Psoas muscle (tissue), 8 donors: ENCODE measurements around the gene PTPN1. TPM values are rescaled to one million over a fixed set of nuclear protein-coding genes. Genes with fewer than 3 reads are reported as not detected.

ENCODE experiments used
- ATAC-seq, 4 donors: fragments of 200-7000 bp; cut with Tn5 transposase; one replicate each; pipeline ENCODE4 v1.9.1; 2020; ENCODE audit warnings: moderate library complexity in 3 of 4, mild to moderate bottlenecking in 2 of 4
- DNase-seq, 2 donors: peaks; one replicate each; pipeline ENCODE4 v3.0.0-alpha.2; 2020
- H3K27ac ChIP-seq: fragments of 200-600 bp; one replicate; pipeline ENCODE4 v1.8.0; 2022
- H3K27me3 ChIP-seq, 3 donors: fragments of 200-600 bp in 1 of 3; one replicate each; pipeline versions ENCODE4 v1.6.1 to v1.8.0; 2013 to 2022; ENCODE audit warnings: low read length in 2 of 3, mild to moderate bottlenecking in 2 of 3, moderate library complexity in 1 of 3; ENCODE audit not compliant: insufficient read depth in 3 of 3
- H3K36me3 ChIP-seq, 2 donors: fragments of 200-600 bp in 1 of 2; one replicate each; pipeline versions ENCODE4 v1.6.1 to v1.8.0; 2013 to 2022; ENCODE audit warnings: low read depth in 1 of 2, mild to moderate bottlenecking in 1 of 2, moderate library complexity in 1 of 2; ENCODE audit not compliant: insufficient read depth in 1 of 2
- H3K4me1 ChIP-seq: fragments of 200-600 bp; one replicate; pipeline ENCODE4 v1.8.0; 2022
- H3K4me3 ChIP-seq: fragments of 200-600 bp; one replicate; pipeline ENCODE4 v1.8.0; 2022; ENCODE audit warnings: mild to moderate bottlenecking
- H3K9me3 ChIP-seq: fragments of 200-600 bp; one replicate; pipeline ENCODE4 v1.8.0; 2022
- CTCF ChIP-seq: fragments of 200-600 bp; IDR thresholded peaks from one replicate; pipeline ENCODE4 v1.8.0; 2022; ENCODE audit warnings: antibody characterized with exemption
- WGBS, 3 donors: extraction: QIAGEN DNeasy Blood & Tissue Kit; methylation state at CpG; one replicate each; pipeline versions ENCODE4 v1.1.6 to v1.1.7; 2013; 5-methylcytosine and 5-hydroxymethylcytosine counted together
- intact Hi-C, 2 donors: fragments of 100-400 bp; cut with DNase I; formaldehyde crosslinking; loops; one replicate each; pipeline versions ENCODE4 v1.11.0 to v1.14.2; 2022
- polyA plus RNA-seq, 3 donors: library from polyadenylated mRNA; stranded (reverse); fragments of 200-250 nt; gene quantifications; one replicate each; pipeline ENCODE4 v1.2.3, GENCODE V29; 2013
- total RNA-seq, 4 donors: library from RNA; stranded (reverse); fragmentation: NEBNext Ultra II Directional in 2 of 4; extraction: Animal tissue kit (Norgen Biotek cat#: 25700) in 2 of 4; gene quantifications; one replicate each; pipeline versions ENCODE4 v1.2.1 to v1.2.4, GENCODE V29; 2021 to 2023
- donor health status: healthy with polysubstance abuse.
- donor health status: DM: no; HTN: no; CAD: no; lungs with moderate emphysema.
- donor health status: Bipolar disorder and iron deficiency.
- donor health status: healthy.
- donor health status: DM: yes; HTN: yes; CAD: no.
- donor health status: DM: no; HTN: no; CAD: no.
- donor health status: DM: no; HTN: no; CAD: no.
- donor health status: DM: yes; HTN: yes; CAD: no.

The PTPN1 gene
- total and polyA plus RNA-seq, 7 donors = 28.7 to 112 (median 46.1) TPM

GRCh38 chr20:50508171-50508755 lies 1.9 kb upstream of the PTPN1 start:
- H3K9me3 ChIP-seq = no peaks in the 10 kb centered on the region
- peaks cover 26% of the 10 kb centered on the region for H3K4me1 ChIP-seq
- H3K27ac ChIP-seq = no peak overlapping the region
- no peak for TF ChIP-seq CTCF
- ATAC-seq = no peak
- no peaks in the 10 kb centered on the region for H3K27me3 ChIP-seq
- DNase-seq = no peak
- 74 to 81% (median 79%) methylated on average over 9 of the region's 9 CpGs for WGBS, 3 donors
- H3K36me3 ChIP-seq = peaks cover 0 to 3% of the 10 kb centered on the region in 2 donors
- no peak overlapping the region for H3K4me3 ChIP-seq
- intact Hi-C loops = no loop called here

DNA sequence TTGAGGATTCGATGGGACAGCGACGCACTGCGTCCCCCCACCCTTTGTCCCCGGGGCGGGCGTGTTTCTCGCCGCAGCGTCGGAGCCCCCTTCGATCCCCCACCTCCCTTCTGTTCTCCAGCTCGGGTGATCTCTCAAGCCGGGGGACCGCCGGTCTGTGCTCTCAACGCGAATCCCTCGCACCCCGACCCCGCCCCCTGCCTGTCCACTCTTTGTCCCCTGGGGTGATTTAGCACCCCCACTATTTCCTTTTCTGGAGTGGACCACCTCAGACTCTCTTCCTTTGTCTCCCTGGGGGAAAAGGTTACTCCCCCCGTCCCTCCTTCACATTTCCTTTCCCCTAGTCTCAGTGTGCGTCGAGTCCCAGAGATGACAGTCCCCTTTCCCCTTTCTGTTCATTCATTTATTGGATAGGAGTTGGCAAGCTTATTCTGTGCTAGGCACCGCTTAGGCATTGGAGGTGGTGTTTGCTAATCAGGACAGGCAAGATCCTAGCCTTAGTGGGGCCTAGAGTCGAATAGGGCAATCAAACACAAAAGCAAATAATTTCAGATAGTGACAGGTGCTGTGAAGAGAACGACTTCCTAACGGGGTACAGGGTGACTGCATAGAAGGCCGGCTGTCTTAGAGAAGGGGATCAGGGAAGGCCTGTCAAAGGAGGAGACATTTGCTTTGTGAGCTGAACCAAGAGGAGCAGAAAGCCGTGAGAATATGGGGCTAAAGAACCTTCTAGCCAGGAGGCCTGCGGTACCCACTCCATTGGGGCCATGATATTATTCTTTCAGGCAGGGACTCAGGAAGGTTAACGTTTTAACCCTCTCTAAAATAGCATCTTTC lies 741 bp downstream of the PTPN1 start:
- Histone ChIP-seq H3K27me3 (no peaks in the 10 kb centered on the region), H3K4me1 (peaks cover 52% of the 10 kb centered on the region), H3K36me3 (peaks cover 0 to 3% of the 10 kb centered on the region in 2 donors), H3K9me3 (no peaks in the 10 kb centered on the region), H3K27ac (peak overlapping the region; percentile 98), H3K4me3 (peak overlapping the region; percentile 99)
- peak; percentile 44 to 66 for DNase-seq
- intact Hi-C loops = loop anchor here in 1 of 2 donors (2.0 kb wide), 1 partner anchor 64 kb away; no protein-coding TSS in a partner anchor
- TF ChIP-seq CTCF = no peak
- peak; percentile 3 to 20 (median 14) for ATAC-seq
- WGBS, 3 donors = 2 to 5% (median 3%) methylated on average over 32 of the region's 32 CpGs

DNA sequence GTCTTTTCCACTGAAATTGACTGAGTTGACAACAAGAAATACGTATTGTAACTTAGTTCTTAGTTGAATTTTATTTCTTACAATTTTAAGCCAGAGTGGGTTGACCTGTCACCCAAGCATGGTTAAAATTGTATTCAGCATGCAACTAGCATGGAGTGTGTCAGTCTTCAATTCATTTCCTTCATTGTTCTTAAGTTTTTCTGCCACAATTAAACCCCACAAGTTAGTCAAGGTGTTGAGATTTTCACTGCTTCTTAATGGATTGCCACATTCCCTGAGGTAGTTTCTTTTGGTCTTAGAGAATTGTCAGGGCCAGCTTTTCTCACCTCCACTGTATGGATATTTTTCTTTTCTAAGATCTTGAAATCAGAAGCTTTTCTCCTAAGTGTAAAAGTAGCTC lies 2.1 kb downstream of the PTPN1 start:
- 74 to 87% (median 75%) methylated on average over 1 of the region's 1 CpG for WGBS, 3 donors
- no peaks in the 10 kb centered on the region for H3K9me3 ChIP-seq
- peak overlapping the region; percentile 77 for H3K27ac ChIP-seq
- TF ChIP-seq CTCF = no peak
- H3K27me3 ChIP-seq = no peaks in the 10 kb centered on the region
- H3K4me1 ChIP-seq = peaks cover 64% of the 10 kb centered on the region
- intact Hi-C loops = no loop called here
- H3K4me3 ChIP-seq = peak overlapping the region; percentile 99
- DNase-seq (no peak), ATAC-seq (no peak)
- peaks cover 0 to 3% of the 10 kb centered on the region in 2 donors for H3K36me3 ChIP-seq

GRCh38 chr20:50513169-50514034 lies 3.2 kb downstream of the PTPN1 start:
- intact Hi-C loops = no loop called here
- H3K27ac ChIP-seq = peak overlapping the region; percentile 77
- TF ChIP-seq CTCF = no peak
- peaks cover 74% of the 10 kb centered on the region for H3K4me1 ChIP-seq
- H3K4me3 ChIP-seq = peak overlapping the region; percentile 99
- DNase-seq (no peak), ATAC-seq (peak; percentile 25 to 66 (median 46))
- WGBS, 3 donors = 57 to 73% (median 59%) methylated on average over 5 of the region's 5 CpGs
- H3K27me3 ChIP-seq = no peaks in the 10 kb centered on the region
- H3K36me3 ChIP-seq = peaks cover 0 to 3% of the 10 kb centered on the region in 2 donors
- H3K9me3 ChIP-seq = no peaks in the 10 kb centered on the region
